SK-N-SH (cell line): ENCODE data around the gene TCEAL5.

Experiments used
- CHD2 ChIP-seq: fragments of 150-350 bp; IDR thresholded peaks from 2 replicates; pipeline ENCODE4 v1.6.1; 2018; ENCODE audit warnings: low read length; ENCODE audit not compliant: partially characterized antibody
- GABPA ChIP-seq: IDR thresholded peaks from 2 replicates; pipeline ENCODE4 v1.4.0; 2012; ENCODE audit warnings: low read depth, mild to moderate bottlenecking
- GATA2 ChIP-seq: sonication (generic); formaldehyde crosslinking; IDR thresholded peaks from 2 replicates; pipeline ENCODE4 v1.5.0; 2020; ENCODE audit warnings: mild to moderate bottlenecking, missing genetic modification reagents
- NRF1 ChIP-seq: IDR thresholded peaks from 2 replicates; pipeline ENCODE4 v1.6.1; 2012; ENCODE audit warnings: low read depth, mild to moderate bottlenecking, low read length
- POLR2AphosphoS5 ChIP-seq: IDR thresholded peaks from 2 replicates; pipeline ENCODE4 v1.6.1; 2012; ENCODE audit warnings: low read depth, low read length
- RAD21 ChIP-seq: IDR thresholded peaks from 2 replicates; pipeline ENCODE4 v1.6.1; 2012; ENCODE audit warnings: mild to moderate bottlenecking, low read length
- TAF1 ChIP-seq: IDR thresholded peaks from 2 replicates; pipeline ENCODE4 v1.6.1; 2012; ENCODE audit warnings: low read depth, mild to moderate bottlenecking, low read length, moderate library complexity, borderline replicate concordance
- TF ChIP-seq, protein P1 (sequence below): fragments of 200-600 bp; sonication (generic); IDR thresholded peaks from 2 replicates; pipeline ENCODE4 v1.6.1; 2017; ENCODE audit warnings: antibody characterized with exemption, mild to moderate bottlenecking, moderate library complexity
- TF ChIP-seq, protein P2 (sequence below): IDR thresholded peaks from 2 replicates; pipeline ENCODE4 v1.4.0; 2012; ENCODE audit warnings: low read depth, borderline replicate concordance
- TF ChIP-seq, protein P3 (sequence below): IDR thresholded peaks from 2 replicates; pipeline ENCODE4; 2012

DNA sequence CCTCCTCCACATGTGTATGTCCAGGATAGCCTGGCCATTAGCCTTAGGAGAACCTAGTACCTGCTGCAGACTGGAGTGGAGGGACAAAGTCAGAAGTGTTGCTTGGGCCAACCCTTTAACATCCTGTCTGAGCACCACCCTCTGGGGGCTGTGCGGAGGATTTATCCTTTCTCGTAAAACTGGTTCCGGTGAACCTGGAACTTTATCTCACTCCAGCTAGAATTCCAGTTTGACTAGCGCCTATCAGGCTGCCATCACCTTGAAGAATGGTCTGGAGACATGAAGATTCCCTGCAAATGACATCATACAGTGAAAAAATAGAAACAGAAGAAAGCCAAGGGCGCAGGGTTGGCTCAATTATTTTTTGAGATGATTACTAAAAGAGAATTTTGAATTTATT is 25.6 kb downstream of the TCEAL5 start:
- TF ChIP-seq, protein P1, sequence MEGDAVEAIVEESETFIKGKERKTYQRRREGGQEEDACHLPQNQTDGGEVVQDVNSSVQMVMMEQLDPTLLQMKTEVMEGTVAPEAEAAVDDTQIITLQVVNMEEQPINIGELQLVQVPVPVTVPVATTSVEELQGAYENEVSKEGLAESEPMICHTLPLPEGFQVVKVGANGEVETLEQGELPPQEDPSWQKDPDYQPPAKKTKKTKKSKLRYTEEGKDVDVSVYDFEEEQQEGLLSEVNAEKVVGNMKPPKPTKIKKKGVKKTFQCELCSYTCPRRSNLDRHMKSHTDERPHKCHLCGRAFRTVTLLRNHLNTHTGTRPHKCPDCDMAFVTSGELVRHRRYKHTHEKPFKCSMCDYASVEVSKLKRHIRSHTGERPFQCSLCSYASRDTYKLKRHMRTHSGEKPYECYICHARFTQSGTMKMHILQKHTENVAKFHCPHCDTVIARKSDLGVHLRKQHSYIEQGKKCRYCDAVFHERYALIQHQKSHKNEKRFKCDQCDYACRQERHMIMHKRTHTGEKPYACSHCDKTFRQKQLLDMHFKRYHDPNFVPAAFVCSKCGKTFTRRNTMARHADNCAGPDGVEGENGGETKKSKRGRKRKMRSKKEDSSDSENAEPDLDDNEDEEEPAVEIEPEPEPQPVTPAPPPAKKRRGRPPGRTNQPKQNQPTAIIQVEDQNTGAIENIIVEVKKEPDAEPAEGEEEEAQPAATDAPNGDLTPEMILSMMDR = no peak
- TF ChIP-seq, protein P2, sequence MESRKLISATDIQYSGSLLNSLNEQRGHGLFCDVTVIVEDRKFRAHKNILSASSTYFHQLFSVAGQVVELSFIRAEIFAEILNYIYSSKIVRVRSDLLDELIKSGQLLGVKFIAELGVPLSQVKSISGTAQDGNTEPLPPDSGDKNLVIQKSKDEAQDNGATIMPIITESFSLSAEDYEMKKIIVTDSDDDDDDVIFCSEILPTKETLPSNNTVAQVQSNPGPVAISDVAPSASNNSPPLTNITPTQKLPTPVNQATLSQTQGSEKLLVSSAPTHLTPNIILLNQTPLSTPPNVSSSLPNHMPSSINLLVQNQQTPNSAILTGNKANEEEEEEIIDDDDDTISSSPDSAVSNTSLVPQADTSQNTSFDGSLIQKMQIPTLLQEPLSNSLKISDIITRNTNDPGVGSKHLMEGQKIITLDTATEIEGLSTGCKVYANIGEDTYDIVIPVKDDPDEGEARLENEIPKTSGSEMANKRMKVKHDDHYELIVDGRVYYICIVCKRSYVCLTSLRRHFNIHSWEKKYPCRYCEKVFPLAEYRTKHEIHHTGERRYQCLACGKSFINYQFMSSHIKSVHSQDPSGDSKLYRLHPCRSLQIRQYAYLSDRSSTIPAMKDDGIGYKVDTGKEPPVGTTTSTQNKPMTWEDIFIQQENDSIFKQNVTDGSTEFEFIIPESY = no peak
- TF ChIP-seq GATA2 (CRISPR knock-in tag) (no peak), TAF1 (no peak), POLR2AphosphoS5 (no peak), CHD2 (no peak), NRF1 (no peak), GABPA (no peak), RAD21 (no peak)
- TF ChIP-seq, protein P3, sequence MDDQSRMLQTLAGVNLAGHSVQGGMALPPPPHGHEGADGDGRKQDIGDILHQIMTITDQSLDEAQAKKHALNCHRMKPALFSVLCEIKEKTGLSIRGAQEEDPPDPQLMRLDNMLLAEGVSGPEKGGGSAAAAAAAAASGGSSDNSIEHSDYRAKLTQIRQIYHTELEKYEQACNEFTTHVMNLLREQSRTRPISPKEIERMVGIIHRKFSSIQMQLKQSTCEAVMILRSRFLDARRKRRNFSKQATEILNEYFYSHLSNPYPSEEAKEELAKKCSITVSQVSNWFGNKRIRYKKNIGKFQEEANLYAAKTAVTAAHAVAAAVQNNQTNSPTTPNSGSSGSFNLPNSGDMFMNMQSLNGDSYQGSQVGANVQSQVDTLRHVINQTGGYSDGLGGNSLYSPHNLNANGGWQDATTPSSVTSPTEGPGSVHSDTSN = no peak
